GM23338 (cell line): Measurements from ENCODE around the gene HSPB9.

ENCODE experiments used
- CREB1 ChIP-seq: fragments of 250-450 bp; sonication (Bioruptor Pico); IDR thresholded peaks from 2 replicates; pipeline ENCODE4 v1.5.0; 2020; ENCODE audit warnings: low read depth, mild to moderate bottlenecking, moderate library complexity
- CTCF ChIP-seq, 2 experiments: fragments of 200-600 bp in 1 of 2; sonication (generic) in 1 of 2; conservative IDR thresholded peaks; 2 replicates each; pipeline versions ENCODE4 v1.5.1 to v1.6.1; 2016 to 2017; ENCODE audit warnings: antibody characterized with exemption in 2 of 2, low read depth in 2 of 2, mild to moderate bottlenecking in 2 of 2, moderate library complexity in 1 of 2
- EZH2 ChIP-seq: fragments of 200-600 bp; sonication (generic); IDR thresholded peaks from one replicate; pipeline ENCODE4 v1.8.0; 2017; ENCODE audit warnings: antibody characterized with exemption, mild to moderate bottlenecking, low read depth; ENCODE audit not compliant: unreplicated experiment
- EZH2phosphoT487 ChIP-seq: fragments of 200-600 bp; sonication (generic); IDR thresholded peaks from one replicate; pipeline ENCODE4 v1.8.1; 2018; ENCODE audit warnings: antibody characterized with exemption; ENCODE audit not compliant: unreplicated experiment
- JUNB ChIP-seq: IDR thresholded peaks from one replicate; pipeline ENCODE4 v1.6.1; 2016; ENCODE audit warnings: antibody characterized with exemption; ENCODE audit not compliant: unreplicated experiment
- NANOG ChIP-seq: IDR thresholded peaks from 2 replicates; pipeline ENCODE4 v1.6.1; 2016; ENCODE audit warnings: antibody characterized with exemption, borderline replicate concordance
- POLR2AphosphoS5 ChIP-seq: IDR thresholded peaks from 2 replicates; pipeline ENCODE4 v1.6.1; 2016; ENCODE audit warnings: antibody characterized with exemption, low read depth
- REST ChIP-seq: IDR thresholded peaks from one replicate; pipeline ENCODE4 v1.6.1; 2018; ENCODE audit warnings: antibody characterized with exemption; ENCODE audit not compliant: unreplicated experiment
- ZNF114 ChIP-seq: fragments of 250-450 bp; sonication (Bioruptor Pico); IDR thresholded peaks from 2 replicates; pipeline ENCODE4 v1.5.0; 2020; ENCODE audit warnings: mild to moderate bottlenecking, moderate library complexity
- ZNF331 ChIP-seq: fragments of 250-450 bp; sonication (Bioruptor Pico); IDR thresholded peaks from 2 replicates; pipeline ENCODE4 v1.5.0; 2020; ENCODE audit warnings: low read depth, mild to moderate bottlenecking, moderate library complexity
- ZNF462 ChIP-seq: fragments of 250-450 bp; sonication (Bioruptor Pico); IDR thresholded peaks from 2 replicates; pipeline ENCODE4 v1.5.0; 2020; ENCODE audit warnings: mild to moderate bottlenecking, moderate library complexity

GRCh38 chr17:42132941-42133340, 10.3 kb downstream of the HSPB9 start:
- TF ChIP-seq CTCF (conservative IDR thresholded peaks at IDR 0.05; ENCODE audit: low read depth in 2 of 2) (no peak), POLR2AphosphoS5 (no peak), EZH2 (no peak), ZNF331 (no peak), REST (no peak), EZH2phosphoT487 (no peak), NANOG (no peak), ZNF462 (CRISPR knock-in tag) (no peak), ZNF114 (CRISPR knock-in tag) (no peak), JUNB (no peak), CREB1 (CRISPR knock-in tag) (no peak)
